ENCODE data around the gene CBFA2T2.

The CBFA2T2 gene

GRCh38 chr20:33666293-33667244 is 176.7 kb downstream of the CBFA2T2 start, which contains the start of gene ACTL10:
ACTL10 (plus strand) TSS chr20:33666943; CDS start chr20:33667498, 555 bp downstream.
- Histone ChIP-seq H3K4me3 (peak within 1 kb of the TSS; percentile 60 to 69), H3K4me1 (peaks cover 0 to 71% (median 52%) of the 10 kb centered on the region in 4 donors), H3K27me3 (no peaks in the 10 kb centered on the region), H3K36me3 (peaks cover 0 to 21% (median 4%) of the 10 kb centered on the region in 3 donors), H3K9me3 (no peaks in the 10 kb centered on the region), H3K27ac (peak within 1 kb of the TSS; percentile 88 to 90)
- DNase-seq: peak; percentile 99 to 100
- intact Hi-C loops (cut with DNase I; ENCODE audit: low total_unique reads): loop anchor here (10.0 kb wide), 2 partner anchors 182 to 212 kb away; no protein-coding TSS in a partner anchor
- peak; percentile 29 to 39 for TF ChIP-seq CTCF (IDR thresholded peaks at IDR 0.05)

GRCh38 chr20:33667245-33667675 is 177.4 kb downstream of the CBFA2T2 start:
- no peak for TF ChIP-seq CTCF (IDR thresholded peaks at IDR 0.05)
- Histone ChIP-seq H3K4me1 (peaks cover 0 to 76% (median 56%) of the 10 kb centered on the region in 4 donors), H3K4me3 (peak overlapping the region; percentile 60 to 69), H3K36me3 (peaks cover 0 to 22% (median 4%) of the 10 kb centered on the region in 3 donors), H3K27me3 (no peaks in the 10 kb centered on the region), H3K27ac (peak overlapping the region; percentile 88 to 90), H3K9me3 (no peaks in the 10 kb centered on the region)
- intact Hi-C loops (cut with DNase I; ENCODE audit: low total_unique reads): loop anchor here (10.0 kb wide), 2 partner anchors 182 to 212 kb away; no protein-coding TSS in a partner anchor
- peak in 1 of 2 donors; percentile 84 for DNase-seq

GRCh38 chr20:33667676-33668465 is 178.0 kb downstream of the CBFA2T2 start:
- peak; percentile 72 to 91 for DNase-seq
- intact Hi-C loops (cut with DNase I; ENCODE audit: low total_unique reads): loop anchor here (10.0 kb wide), 2 partner anchors 183 to 213 kb away; no protein-coding TSS in a partner anchor
- TF ChIP-seq CTCF (IDR thresholded peaks at IDR 0.05): peak; percentile 86 to 87

GRCh38 chr20:33668466-33669155 is 178.7 kb downstream of the CBFA2T2 start:
- H3K4me3 ChIP-seq: no peak overlapping the region
- intact Hi-C loops (cut with DNase I; ENCODE audit: low total_unique reads): loop anchor here (10.0 kb wide), 2 partner anchors 184 to 214 kb away; no protein-coding TSS in a partner anchor
- peaks cover 0 to 22% (median 4%) of the 10 kb centered on the region in 3 donors for H3K36me3 ChIP-seq
- TF ChIP-seq CTCF (IDR thresholded peaks at IDR 0.05): no peak
- no peaks in the 10 kb centered on the region for H3K9me3 ChIP-seq
- peak overlapping the region; percentile 88 to 98 for H3K27ac ChIP-seq
- no peak for DNase-seq
- H3K27me3 ChIP-seq: no peaks in the 10 kb centered on the region
- H3K4me1 ChIP-seq: peaks cover 0 to 86% (median 64%) of the 10 kb centered on the region in 4 donors

More at GRCh38 chr20:33667676-33668465, 178.0 kb downstream of the CBFA2T2 start:
- H3K4me3 ChIP-seq: peak overlapping the region; percentile 60 to 69
- H3K4me1 ChIP-seq: peaks cover 0 to 81% (median 58%) of the 10 kb centered on the region in 4 donors
- no peaks in the 10 kb centered on the region for H3K9me3 ChIP-seq
- H3K36me3 ChIP-seq: peaks cover 0 to 22% (median 4%) of the 10 kb centered on the region in 3 donors
- peak overlapping the region; percentile 88 to 90 for H3K27ac ChIP-seq
- no peaks in the 10 kb centered on the region for H3K27me3 ChIP-seq

Data from tibial artery (tissue), 4 donors.